Neural crest cell (in vitro differentiated cells): Measurements from ENCODE around the gene EVA1B. TPM values are rescaled to one million over a fixed set of nuclear protein-coding genes. Genes with fewer than 3 reads are reported as not detected.

Experiments
- DNase-seq: peaks from one replicate; pipeline ENCODE4 v3.0.0; 2021; ENCODE audit warnings: low read depth, mixed read lengths, low spot score
- H3K27ac Mint-ChIP-seq: one replicate; pipeline ENCODE4 v1.8.0; 2021; ENCODE audit warnings: mild to moderate bottlenecking, mixed read lengths; ENCODE audit not compliant: unreplicated experiment
- H3K27me3 Mint-ChIP-seq: 2 replicates; pipeline ENCODE4 v1.8.0; 2021; ENCODE audit warnings: low read depth, mild to moderate bottlenecking, mixed read lengths
- H3K36me3 Mint-ChIP-seq: 2 replicates; pipeline ENCODE4 v1.8.0; 2021; ENCODE audit warnings: low read depth, mild to moderate bottlenecking, mixed read lengths
- H3K4me1 Mint-ChIP-seq: 2 replicates; pipeline ENCODE4 v1.8.0; 2021; ENCODE audit warnings: mixed read lengths
- H3K4me3 Mint-ChIP-seq: one replicate; pipeline ENCODE4 v1.8.0; 2021; ENCODE audit warnings: mild to moderate bottlenecking, mixed read lengths
- H3K9me3 Mint-ChIP-seq: 2 replicates; pipeline ENCODE4 v1.8.0; 2021; ENCODE audit warnings: mixed read lengths
- CTCF ChIP-seq: fragments of 200-600 bp; sonication (generic); conservative IDR thresholded peaks from 2 replicates; pipeline ENCODE4 v1.5.0; 2021; ENCODE audit warnings: antibody characterized with exemption, mild to moderate bottlenecking
- total RNA-seq: library from RNA; stranded (reverse); gene quantifications from 2 replicates; pipeline ENCODE4 v1.2.1, GENCODE V29; 2021

Gene EVA1B
- total RNA-seq, 1 donor from 2014 or later = 28.5 TPM

- DNase-seq = peak; percentile 47
- peak overlapping the region; percentile 56 for H3K4me3 Mint-ChIP-seq
- H3K27ac Mint-ChIP-seq = peak overlapping the region; percentile 46
- peaks cover 30% of the 10 kb centered on the region for H3K4me1 Mint-ChIP-seq
- H3K36me3 Mint-ChIP-seq = no peaks in the 10 kb centered on the region
- no peaks in the 10 kb centered on the region for H3K9me3 Mint-ChIP-seq
- H3K27me3 Mint-ChIP-seq = no peaks in the 10 kb centered on the region
- no peak for TF ChIP-seq CTCF
These were observed 42.7 kb upstream of the EVA1B start for GRCh38 chr1:36366091-36366661.

- Mint-ChIP-seq H3K27ac (no peak overlapping the region), H3K9me3 (no peaks in the 10 kb centered on the region), H3K4me3 (no peak overlapping the region), H3K36me3 (no peaks in the 10 kb centered on the region), H3K4me1 (peaks cover 32% of the 10 kb centered on the region), H3K27me3 (no peaks in the 10 kb centered on the region)
- no peak for DNase-seq
- TF ChIP-seq CTCF = no peak
These were observed 41.9 kb upstream of the EVA1B start for GRCh38 chr1:36365381-36365780.

- Mint-ChIP-seq H3K9me3 (no peaks in the 10 kb centered on the region), H3K4me3 (no peak overlapping the region), H3K27ac (peak overlapping the region; percentile 83), H3K36me3 (no peaks in the 10 kb centered on the region), H3K4me1 (peaks cover 4% of the 10 kb centered on the region), H3K27me3 (no peaks in the 10 kb centered on the region)
- DNase-seq = no peak
- TF ChIP-seq CTCF = no peak
These were observed 36.6 kb upstream of the EVA1B start for GRCh38 chr1:36359911-36360550.

GRCh38 chr1:36359383-36359782, 35.9 kb upstream of the EVA1B start:
- peaks cover 4% of the 10 kb centered on the region for H3K4me1 Mint-ChIP-seq
- no peak for DNase-seq
- no peaks in the 10 kb centered on the region for H3K9me3 Mint-ChIP-seq
- H3K4me3 Mint-ChIP-seq = no peak overlapping the region
- no peaks in the 10 kb centered on the region for H3K36me3 Mint-ChIP-seq
- H3K27ac Mint-ChIP-seq = no peak overlapping the region
- no peaks in the 10 kb centered on the region for H3K27me3 Mint-ChIP-seq
- TF ChIP-seq CTCF = no peak

GRCh38 chr1:36358514-36359084, 35.2 kb upstream of the EVA1B start:
- Mint-ChIP-seq H3K4me1 (peaks cover 6% of the 10 kb centered on the region), H3K4me3 (no peak overlapping the region), H3K36me3 (no peaks in the 10 kb centered on the region), H3K27me3 (no peaks in the 10 kb centered on the region), H3K9me3 (no peaks in the 10 kb centered on the region), H3K27ac (no peak overlapping the region)
- no peak for TF ChIP-seq CTCF
- no peak for DNase-seq
